GM18907 (cell line): ENCODE measurements around the gene CCDC91.
"Not testable (repeated sequence)": the region's sequence is repeated elsewhere in the genome, so short reads cannot be mapped to it uniquely, and the experiment has no call there.

Experiments used
- ATAC-seq: cut with Tn5 transposase; IDR thresholded peaks from one replicate; pipeline ENCODE4 v1.9.1; 2021; ENCODE audit warnings: mild to moderate bottlenecking, moderate library complexity; ENCODE audit not compliant: unreplicated experiment

Gene CCDC91

DNA sequence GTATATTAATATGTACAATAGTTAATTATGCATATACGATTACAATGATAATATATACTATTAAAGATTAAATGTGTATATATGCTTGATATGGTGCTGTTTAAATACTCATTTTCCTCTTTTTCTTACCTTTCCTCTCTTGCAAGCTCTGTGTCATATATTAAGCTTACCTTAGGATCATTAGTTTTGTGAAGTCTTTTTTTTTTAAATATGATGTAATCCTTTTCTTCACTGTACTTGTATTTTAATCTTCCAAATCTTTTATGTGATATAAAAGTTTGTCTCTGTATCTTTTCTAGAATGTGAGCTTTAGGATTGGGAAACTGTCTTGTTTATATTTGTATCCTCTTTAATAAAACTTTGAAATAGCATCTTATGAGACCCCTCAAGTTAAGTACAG is 88.7 kb downstream of the CCDC91 start:
- ATAC-seq, result no peak

DNA sequence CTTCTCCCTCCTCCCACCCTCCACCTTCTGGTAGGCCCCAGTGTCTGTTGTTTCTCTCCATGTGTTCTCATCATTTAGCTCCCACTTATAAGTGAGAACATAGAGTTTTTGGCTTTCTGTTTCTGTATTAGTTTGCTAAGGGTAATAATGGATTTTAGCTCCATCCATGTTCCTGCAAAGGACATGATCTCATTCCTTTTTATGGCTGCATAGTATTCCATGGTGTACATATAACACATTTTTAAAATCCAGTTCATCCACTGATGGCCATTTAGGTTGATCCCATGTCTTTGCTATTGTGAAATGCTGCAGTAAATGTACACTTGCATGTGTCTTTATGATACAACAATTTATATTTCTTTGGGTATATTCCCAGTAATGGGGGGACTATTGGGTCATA is 96.1 kb downstream of the CCDC91 start:
- ATAC-seq, result no peak

DNA sequence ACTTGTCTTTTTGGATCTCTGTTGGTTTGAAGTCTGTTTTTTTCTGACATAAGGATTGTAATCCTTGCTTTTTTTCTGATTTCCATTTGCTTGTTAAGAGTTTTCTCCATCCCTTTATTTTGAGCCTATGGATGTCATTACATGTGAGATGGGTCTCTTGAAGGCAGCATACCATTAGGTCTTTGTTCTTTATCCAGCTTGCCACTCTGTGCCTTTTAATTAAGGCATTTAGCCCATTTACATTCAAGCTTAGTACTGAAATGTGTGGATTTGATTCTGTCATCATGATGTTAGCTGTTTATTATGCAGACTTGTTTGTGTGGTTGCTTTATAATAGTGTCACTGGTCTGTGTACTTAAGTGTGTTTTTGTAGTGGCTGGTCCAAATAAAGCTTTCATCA is 100.0 kb downstream of the CCDC91 start:
- ATAC-seq, result no peak

DNA sequence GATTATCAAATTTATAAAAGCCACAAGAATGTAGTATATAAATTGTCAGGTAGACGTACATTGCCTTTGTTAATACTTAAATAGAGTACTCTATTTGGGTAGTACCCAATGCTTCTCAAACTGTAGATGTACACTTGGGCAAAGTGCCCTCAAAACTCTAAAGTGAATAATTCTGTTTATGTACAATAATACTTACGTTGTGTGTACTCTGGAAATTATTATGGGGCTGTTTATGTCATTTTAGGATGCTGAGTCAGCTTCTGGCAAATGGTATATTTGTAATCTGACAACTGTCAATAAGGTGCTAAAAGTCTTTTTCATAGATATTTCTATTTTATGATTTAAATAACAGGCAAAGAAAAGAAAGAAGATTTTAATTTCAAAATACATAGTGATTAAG is 102.4 kb downstream of the CCDC91 start:
- ATAC-seq, result no peak

DNA sequence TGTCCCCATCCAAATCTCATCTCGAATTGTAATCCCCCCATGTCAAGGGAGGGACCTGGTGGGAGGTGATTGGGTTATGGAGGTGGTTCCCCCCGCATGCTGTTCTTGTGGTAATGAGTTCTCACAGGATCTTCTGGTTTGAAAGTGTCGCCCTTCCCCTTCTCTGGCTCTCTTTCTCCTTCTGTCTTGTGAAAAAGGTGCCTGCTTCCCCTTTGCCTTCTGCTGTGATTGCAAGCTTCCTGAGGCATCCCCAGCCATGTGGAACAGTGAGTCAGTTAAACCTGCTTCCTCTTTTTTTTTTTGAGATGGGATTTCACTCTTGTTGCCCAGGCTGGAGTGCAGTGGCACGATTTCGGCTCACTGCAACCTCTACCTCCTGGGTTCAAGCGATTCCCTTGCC is 104.0 kb downstream of the CCDC91 start:
- ATAC-seq, result no peak

DNA sequence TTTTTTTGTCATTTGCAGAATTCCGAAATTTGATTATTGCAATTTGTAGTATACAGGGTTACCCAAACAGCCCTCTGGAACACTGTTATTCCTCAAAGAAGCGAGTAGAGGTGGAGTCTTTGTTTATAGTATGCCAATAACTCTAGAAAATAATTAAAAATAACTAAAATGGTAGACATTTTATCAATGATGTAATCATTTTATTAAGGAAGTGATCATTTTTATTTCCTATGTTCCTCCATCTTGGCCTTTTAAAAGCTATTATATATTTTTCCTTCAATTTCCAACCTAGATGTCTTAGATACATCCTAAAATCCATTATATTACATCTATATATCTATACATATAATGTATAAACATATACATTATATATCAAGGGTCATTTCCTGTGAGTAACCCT is 106.0 kb downstream of the CCDC91 start:
- no peak for ATAC-seq

DNA sequence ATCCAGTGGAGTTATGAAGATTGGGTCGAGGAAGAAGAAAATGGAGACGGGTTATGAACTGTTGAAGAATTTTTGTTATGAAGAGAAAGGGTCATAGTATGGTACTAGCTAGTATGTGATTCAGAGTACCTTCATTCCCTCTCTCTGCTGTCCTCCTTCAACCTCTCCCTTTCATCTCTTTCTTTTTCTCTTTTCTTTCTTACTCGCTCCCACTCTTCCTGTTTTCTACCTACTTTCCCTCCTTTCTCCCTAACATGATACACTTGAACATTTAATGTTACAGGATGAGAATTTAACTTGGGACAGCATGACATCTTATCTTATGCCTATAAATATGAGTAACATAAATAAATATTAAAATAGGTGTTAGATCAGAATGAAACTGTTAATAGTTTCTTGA is 112.9 kb downstream of the CCDC91 start:
- ATAC-seq, result no peak

DNA sequence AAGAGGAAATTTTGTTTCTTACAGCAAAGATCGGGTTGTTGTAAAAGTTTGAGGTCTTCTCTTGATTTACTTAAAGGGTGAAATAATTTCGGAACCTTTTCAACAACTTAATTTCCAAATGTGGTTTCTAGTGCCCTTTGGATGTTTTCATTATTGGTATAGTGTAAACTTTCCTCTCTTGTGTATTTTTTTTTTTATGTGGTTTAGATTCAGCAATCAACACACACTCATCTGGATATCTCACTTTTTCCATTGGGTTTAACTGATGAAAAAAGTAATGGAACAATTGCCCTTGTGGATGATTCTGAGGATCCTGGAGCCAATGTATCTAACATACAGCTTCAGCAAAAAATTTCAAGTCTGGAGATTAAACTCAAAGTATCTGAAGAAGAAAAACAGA is 116.3 kb downstream of the CCDC91 start:
- ATAC-seq, result no peak

DNA sequence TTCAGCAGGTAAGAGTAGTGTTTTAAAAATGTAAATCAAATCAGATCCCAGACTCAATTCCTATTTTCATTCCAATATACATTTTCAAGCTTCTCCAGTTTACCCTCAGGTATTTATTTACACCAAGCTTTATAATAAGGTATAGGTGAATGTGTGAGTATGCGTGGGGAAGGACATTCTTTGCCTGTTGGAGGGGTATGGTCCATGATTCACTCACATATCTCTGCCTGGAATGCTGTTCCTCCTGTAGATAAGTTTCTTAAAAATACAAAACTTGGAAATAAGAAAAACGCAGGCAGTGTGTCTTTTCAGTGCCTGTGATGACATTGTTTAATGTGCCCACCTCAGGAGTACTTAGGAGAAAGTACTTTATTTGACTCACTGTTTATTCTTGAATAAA is 118.6 kb downstream of the CCDC91 start:
- no peak for ATAC-seq

DNA sequence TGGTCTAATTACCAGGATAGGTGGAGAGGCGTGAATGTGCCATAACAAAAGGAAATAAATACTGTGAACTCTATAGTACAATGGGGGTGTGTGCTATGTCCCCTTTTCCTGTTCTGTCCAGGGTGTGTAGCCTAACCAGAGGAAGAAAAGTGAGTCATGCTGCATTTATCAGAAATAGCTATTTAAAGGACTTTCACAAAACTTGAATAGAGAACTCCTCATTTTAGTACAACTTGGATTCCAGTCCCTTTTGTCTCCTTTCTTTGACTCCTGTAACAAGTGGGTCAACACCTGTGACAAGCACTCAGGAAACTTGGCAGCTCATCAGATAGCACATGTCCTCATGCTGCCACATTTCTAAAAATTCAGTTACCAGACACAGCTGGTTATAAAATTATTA is 123.4 kb downstream of the CCDC91 start:
- ATAC-seq, result no peak

DNA sequence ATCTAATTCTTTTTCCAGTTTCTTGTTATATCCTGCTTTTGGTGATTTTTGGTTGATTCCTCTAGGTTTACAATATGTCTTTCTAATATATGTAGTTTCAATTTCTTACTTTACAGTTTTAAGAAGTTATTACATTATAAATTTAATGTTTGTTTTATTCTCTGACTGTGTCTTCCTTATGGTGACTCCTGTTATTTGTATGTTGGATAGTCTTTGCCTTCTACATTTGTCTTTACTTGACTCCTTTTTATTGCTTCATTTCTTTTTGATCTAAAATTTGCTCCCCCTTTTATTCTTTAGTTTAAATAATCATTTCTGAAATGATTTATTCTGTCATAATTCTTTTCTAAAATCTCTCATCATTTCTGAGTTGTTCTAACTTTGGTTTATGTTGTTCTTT is 125.8 kb downstream of the CCDC91 start:
- ATAC-seq, result no peak

DNA sequence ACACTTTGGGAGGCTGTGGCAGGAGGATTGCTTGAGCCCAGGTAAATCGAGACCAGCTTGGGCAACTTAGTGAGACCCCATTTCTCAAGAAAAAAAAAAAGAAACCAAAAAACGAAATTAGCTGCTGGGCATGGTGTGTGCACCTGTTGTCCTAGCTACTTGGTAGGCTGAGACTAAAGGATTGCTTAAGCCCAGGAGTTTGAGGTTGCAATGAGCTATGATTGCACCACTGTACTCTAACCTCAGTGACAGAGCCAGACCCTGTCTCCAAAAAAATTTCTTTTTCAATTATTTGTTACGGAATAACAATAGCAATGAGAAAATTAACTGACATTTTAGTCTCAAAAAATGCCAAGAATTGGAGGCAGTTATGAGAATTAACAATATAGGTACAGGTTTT is 128.0 kb downstream of the CCDC91 start:
- ATAC-seq, result no peak

DNA sequence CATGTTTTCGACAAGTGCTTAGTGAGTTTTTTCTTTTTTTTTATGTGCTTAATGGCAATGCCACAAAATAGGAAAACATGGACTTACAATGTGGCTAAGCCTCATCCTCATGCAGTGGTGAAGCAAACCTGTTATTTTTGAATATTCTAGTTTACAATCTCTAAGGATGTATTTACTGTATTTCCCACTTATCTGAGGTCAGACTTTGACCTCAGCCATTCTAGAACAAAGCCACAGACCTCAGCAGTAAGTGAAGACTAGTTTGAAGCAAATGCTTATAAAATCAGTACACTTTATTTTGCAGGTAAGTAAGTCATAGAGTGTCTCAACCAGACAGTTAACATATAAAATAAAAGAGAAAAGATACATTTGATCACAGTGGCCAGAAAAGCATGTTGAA is 130.1 kb downstream of the CCDC91 start:
- ATAC-seq, result no peak

DNA sequence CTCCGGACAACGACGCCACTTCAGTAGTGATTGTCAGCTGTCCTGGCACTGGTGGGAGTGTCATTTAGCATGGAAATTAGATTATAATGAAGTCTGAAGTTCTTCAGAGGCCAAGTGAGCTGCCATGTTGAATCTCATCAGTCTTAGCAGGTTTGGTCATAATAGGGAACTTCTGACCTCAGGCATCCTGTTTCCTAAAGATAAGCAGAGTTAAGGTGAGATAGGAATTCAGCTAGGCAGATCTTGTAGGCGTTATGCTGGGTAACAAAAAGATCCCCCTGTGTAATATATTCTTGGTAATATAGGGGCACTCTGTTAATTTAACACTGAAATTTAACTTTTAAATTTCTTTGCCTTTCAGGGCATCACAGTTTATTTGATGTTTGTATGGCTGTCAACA is 137.5 kb downstream of the CCDC91 start:
- no peak for ATAC-seq

DNA sequence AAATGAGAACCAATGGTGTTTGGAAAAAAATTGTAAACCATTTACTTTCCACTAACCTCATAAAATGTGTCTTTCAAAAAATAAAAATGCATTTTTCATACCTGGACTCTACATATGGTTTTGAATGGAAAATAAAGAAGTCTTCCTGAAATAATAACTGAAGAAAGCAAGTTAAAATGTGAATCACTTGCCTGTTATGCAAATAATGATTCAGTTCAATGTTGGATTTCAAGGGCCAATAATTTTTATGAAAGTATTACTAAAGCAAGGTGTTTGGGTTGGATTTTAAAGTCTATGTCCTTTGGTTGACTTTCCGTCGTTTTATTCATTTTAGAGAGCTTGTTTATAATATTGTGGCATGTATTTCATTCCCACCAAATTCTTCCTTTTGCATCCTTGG is 138.7 kb downstream of the CCDC91 start:
- ATAC-seq, result no peak

DNA sequence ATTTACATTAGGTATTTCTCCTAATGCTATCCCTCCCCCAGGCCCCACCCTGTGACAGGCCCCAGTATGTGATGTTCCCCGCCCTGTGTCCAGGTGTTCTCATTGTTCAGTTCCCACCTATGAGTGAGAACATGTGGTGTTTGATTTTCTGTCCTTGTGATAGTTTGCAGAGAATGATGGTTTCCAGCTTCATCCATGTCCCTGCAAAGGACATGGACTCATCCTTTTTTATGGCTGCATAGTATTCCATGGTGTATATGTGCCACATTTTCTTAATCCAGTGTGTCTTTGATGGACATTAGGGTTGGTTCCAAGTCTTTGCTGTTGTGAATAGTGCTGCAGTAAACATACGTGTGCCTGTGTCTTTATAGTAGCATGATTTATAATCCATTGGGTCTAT is 139.5 kb downstream of the CCDC91 start:
- ATAC-seq, result not testable (repeated sequence)

DNA sequence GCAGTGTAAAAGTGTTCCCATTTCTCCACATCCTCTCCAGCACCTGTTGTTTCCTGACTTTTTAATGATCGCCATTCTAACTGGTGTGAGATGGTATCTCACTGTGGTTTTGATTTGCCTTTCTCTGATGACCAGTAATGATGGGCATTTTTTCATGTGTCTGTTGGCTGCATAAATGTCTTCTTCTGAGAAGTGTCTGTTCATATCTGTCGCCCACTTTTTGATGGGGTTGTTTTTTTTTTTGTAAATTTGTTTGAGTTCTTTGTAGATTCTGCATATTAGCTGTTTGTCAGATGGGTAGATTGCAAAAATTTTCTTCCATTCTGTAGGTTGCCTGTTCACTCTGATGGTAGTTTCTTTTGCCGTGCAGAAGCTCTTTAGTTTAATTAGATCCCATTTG is 140.0 kb downstream of the CCDC91 start:
- ATAC-seq, result not testable (repeated sequence)

DNA sequence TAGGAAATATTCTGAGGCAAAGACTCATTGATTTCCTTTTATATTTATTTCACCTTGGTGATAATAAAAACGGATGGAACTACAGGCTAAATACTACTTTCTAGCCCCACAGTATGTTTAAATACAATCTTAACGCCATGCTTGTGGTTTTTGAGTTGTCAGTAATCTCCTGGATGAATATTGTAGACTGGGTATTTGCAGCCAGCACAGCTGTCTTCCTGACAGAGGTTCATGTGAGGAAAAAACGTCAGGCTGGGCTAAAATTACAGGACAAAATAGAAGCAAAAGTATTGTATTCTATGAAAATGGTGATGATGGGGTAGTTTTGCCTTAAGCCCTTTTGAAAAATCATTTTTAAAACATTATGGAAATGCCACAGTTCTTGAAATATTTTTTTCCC is 140.9 kb downstream of the CCDC91 start:
- no peak for ATAC-seq

DNA sequence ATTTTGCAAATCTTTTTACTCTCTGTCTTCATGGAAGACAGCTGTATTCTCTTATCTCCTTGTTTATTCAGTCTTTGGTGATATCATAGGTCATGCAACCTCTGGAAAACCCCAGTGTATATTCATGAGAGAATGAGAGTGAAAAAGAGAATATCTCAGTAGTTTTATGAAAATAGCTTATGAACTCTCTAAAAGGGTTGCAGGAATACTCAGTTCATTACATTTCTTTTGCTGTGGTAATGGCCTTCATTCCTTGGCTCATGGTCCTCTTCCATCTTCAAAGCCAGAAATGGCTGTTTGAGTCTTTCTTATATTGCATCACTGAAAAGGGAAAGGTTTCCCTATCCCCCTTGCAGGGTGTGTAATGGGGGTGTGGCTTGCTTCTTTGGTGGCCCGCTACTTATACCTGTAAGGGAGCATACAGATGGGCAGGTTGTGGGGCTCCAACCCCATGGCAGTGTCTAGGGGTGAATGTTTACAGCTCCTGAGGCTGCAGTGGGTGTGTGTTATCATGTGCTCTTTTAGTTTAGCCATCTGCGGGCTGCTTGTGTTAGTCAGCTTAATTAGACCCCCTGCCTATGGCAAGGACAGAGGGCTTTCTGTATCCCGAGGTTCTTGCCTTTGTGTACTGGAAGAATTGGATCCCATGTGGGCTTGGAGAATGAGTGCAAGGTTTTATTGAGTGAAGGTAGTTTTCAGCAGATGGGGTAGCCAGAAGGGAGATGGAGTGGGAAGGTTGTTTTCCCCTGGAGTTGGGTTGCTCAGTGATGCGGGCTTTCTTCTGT is 150.2 kb downstream of the CCDC91 start:
- ATAC-seq, result no peak

DNA sequence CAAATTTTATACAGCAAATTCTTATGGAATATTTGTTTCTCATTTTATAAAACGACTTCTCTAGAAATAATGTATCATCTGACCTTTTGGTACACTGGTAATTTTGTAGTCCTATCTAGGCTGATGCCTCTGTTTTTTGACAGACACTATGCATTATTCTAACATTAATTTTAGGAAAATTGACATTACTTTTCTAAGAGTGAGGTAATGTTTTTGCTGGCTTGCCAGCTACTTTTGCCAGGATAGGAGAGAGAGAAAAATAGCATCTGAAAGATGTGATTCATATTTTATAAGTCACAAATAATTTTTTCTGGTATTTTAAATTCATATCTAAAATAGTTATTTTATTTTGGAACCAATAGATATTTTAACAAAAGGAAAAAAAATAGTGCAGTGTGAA is 153.5 kb downstream of the CCDC91 start:
- no peak for ATAC-seq

DNA sequence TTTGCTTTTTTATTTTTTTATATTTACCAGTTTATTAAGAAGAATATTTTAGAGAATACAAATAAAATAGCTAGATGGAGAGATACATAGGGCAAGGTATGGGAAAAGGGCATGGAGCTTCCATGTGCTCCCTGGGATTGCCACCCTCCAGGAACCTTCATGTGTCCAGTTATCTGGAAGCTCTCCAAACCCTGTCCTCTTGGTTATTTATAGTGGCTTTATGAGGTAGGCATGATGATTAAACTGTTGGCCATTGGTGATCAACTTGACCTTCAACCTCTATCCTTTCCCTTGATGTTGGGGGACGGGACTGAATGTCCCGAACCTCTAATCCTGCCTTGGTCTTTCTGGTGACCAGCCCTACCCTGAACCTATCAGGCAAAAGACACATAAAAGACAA is 156.3 kb downstream of the CCDC91 start:
- ATAC-seq, result no peak

DNA sequence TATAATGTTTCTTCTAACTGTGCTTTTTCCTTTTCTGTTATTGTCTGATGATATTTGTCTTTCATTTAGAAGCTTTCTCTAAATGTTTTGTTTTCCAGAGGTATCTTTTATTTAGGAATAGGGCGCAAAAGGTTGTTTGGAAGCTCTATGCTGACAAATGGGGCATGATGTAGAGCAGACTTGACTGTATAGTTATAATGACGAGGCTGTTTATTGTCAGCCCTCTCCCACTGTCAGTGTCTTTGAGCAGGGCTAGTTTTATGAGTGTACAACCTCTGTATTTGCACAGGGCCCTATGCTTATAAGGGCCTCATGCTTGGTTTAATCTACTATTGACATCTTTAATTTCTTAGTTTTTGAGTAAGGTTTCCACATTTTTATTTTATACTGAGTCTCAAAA is 158.9 kb downstream of the CCDC91 start:
- ATAC-seq, result no peak

DNA sequence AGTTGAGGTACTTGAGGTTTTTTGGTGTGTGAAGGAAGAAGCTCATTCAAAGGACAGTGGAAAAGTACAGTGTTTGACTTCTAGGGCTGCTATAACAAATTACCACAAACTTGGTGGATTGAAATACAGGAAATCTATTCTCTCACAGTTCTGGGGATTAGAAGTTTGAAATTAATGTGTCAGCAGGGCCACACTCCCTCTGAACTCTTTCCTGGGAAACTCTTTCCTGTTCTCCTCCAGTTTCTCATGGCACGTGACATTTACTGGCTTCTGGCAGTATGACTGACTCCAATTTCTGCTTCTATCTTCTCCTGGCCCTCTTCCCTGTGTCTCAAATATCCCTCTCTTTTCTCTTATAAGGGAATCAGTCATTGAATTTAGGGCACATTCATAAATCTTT is 160.2 kb downstream of the CCDC91 start:
- no peak for ATAC-seq
